GM19025 (cell line): ENCODE measurements around the gene GABBR2.

Experiments used
- ATAC-seq: cut with Tn5 transposase; IDR thresholded peaks from one replicate; pipeline ENCODE4 v1.9.1; 2021; ENCODE audit warnings: mild to moderate bottlenecking, low read depth, moderate library complexity; ENCODE audit not compliant: unreplicated experiment

GABBR2 gene

GRCh38 chr9:98572796-98573195 lies 135.9 kb downstream of the GABBR2 start:
- ATAC-seq: no peak

- no peak for ATAC-seq
These were observed 136.6 kb downstream of the GABBR2 start for GRCh38 chr9:98572054-98572627.

- no peak for ATAC-seq
These were observed 137.1 kb downstream of the GABBR2 start for GRCh38 chr9:98571643-98572042.

- no peak for ATAC-seq
These were observed 137.9 kb downstream of the GABBR2 start for GRCh38 chr9:98570663-98571440.

- no peak for ATAC-seq
These were observed 138.7 kb downstream of the GABBR2 start for GRCh38 chr9:98570055-98570454.

- no peak for ATAC-seq
These were observed 139.2 kb downstream of the GABBR2 start for GRCh38 chr9:98569491-98569890.

- ATAC-seq: no peak
These were observed 139.7 kb downstream of the GABBR2 start for GRCh38 chr9:98568909-98569469.

- ATAC-seq: no peak
These were observed 140.4 kb downstream of the GABBR2 start for GRCh38 chr9:98568234-98568908.

- no peak for ATAC-seq
These were observed 141.0 kb downstream of the GABBR2 start for GRCh38 chr9:98567540-98568233.

GRCh38 chr9:98565152-98566135 lies 143.3 kb downstream of the GABBR2 start:
- no peak for ATAC-seq

- no peak for ATAC-seq
These were observed 144.0 kb downstream of the GABBR2 start for GRCh38 chr9:98564714-98565113.

GRCh38 chr9:98563988-98564387 lies 144.7 kb downstream of the GABBR2 start:
- ATAC-seq: no peak

- ATAC-seq: no peak
These were observed 145.4 kb downstream of the GABBR2 start for GRCh38 chr9:98563212-98563907.

- ATAC-seq: no peak
These were observed 149.2 kb downstream of the GABBR2 start for GRCh38 chr9:98559561-98559960.

GRCh38 chr9:98558575-98558974 lies 150.2 kb downstream of the GABBR2 start:
- no peak for ATAC-seq

GRCh38 chr9:98556511-98556910 lies 152.2 kb downstream of the GABBR2 start:
- ATAC-seq: no peak

- no peak for ATAC-seq
These were observed 152.9 kb downstream of the GABBR2 start for GRCh38 chr9:98555651-98556465.

GRCh38 chr9:98554752-98555151 lies 154.0 kb downstream of the GABBR2 start:
- ATAC-seq: no peak
